HG03469 (cell line): ENCODE data around the gene OR6B2.

Experiments used
- ATAC-seq: cut with Tn5 transposase; IDR thresholded peaks from one replicate; pipeline ENCODE4 v1.9.1; 2021; ENCODE audit warnings: mild to moderate bottlenecking, moderate library complexity, moderate number of reproducible peaks; ENCODE audit not compliant: unreplicated experiment

The OR6B2 gene

DNA sequence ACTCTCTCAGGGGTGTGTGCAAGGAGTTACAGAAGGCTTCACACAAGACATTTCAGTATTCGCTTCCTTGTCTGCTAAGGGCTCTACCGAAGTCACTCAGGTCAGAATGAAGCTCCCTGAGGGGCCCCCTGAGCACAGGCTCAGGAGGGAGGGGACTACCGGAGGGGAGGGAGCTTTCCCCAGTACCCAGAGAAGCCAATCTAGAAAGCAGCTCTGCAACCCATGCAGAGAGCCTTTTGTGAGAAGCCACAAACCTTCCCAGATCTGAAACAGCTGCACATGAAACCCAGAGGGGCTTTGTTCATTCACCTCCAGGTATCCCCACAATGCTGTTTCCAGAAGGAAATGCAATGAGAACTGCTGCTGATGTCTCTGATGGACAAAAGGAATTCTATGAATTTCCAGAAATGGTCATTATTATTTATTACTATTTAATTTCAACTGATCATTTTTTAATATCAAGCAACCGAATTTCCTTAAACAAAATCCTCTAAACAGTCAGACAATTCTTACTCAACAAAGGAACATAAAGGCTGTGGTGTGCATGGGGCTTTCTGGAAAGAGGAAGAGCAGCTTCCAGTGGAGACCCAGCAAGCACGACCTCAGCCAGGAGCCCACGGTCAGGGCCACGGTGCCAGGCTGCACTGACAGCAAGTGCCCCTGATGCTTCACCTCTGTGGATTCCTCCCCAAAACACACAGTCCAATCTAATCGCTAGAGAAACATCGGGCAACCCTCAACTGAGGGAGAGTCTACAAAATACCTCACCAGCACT is 47.0 kb downstream of the OR6B2 start:
- no peak for ATAC-seq
